ENCODE measurements around the gene OTOG.

Gene OTOG

GRCh38 chr11:17643506-17644405, 96.7 kb downstream of the OTOG start:
- Histone ChIP-seq H3K27me3 (ENCODE audit: control insufficient read depth, insufficient read depth, low read length) (no peaks in the 10 kb centered on the region), H3K9ac (ENCODE audit: low read depth, low read length) (no peak overlapping the region), H3K4me3 (ENCODE audit: low read depth, low read length) (no peak overlapping the region), H3K4me1 (ENCODE audit: control insufficient read depth, insufficient read depth, low read length) (peaks cover 2% of the 10 kb centered on the region), H3K9me3 (ENCODE audit: control insufficient read depth, insufficient read depth, low read length) (no peaks in the 10 kb centered on the region), H3K36me3 (ENCODE audit: control insufficient read depth, insufficient read depth, low read length) (no peaks in the 10 kb centered on the region)

- peaks cover 8% of the 10 kb centered on the region for H3K27me3 ChIP-seq (ENCODE audit: control insufficient read depth, insufficient read depth, low read length)
- H3K4me3 ChIP-seq (ENCODE audit: low read depth, low read length), result no peak overlapping the region
- no peaks in the 10 kb centered on the region for H3K36me3 ChIP-seq (ENCODE audit: control insufficient read depth, insufficient read depth, low read length)
- H3K9ac ChIP-seq (ENCODE audit: low read depth, low read length), result no peak overlapping the region
- peaks cover 3% of the 10 kb centered on the region for H3K4me1 ChIP-seq (ENCODE audit: control insufficient read depth, insufficient read depth, low read length)
- no peaks in the 10 kb centered on the region for H3K9me3 ChIP-seq (ENCODE audit: control insufficient read depth, insufficient read depth, low read length)
Observed at GRCh38 chr11:17645190-17645970, 98.3 kb downstream of the OTOG start.

GRCh38 chr11:17646451-17647145, 99.5 kb downstream of the OTOG start:
- H3K9ac ChIP-seq (ENCODE audit: low read depth, low read length), result no peak overlapping the region
- no peak overlapping the region for H3K4me3 ChIP-seq (ENCODE audit: low read depth, low read length)
- peaks cover 7% of the 10 kb centered on the region for H3K4me1 ChIP-seq (ENCODE audit: control insufficient read depth, insufficient read depth, low read length)
- H3K9me3 ChIP-seq (ENCODE audit: control insufficient read depth, insufficient read depth, low read length), result no peaks in the 10 kb centered on the region
- peaks cover 20% of the 10 kb centered on the region for H3K27me3 ChIP-seq (ENCODE audit: control insufficient read depth, insufficient read depth, low read length)
- no peaks in the 10 kb centered on the region for H3K36me3 ChIP-seq (ENCODE audit: control insufficient read depth, insufficient read depth, low read length)

- Histone ChIP-seq H3K27me3 (ENCODE audit: control insufficient read depth, insufficient read depth, low read length) (peaks cover 23% of the 10 kb centered on the region), H3K4me1 (ENCODE audit: control insufficient read depth, insufficient read depth, low read length) (peaks cover 7% of the 10 kb centered on the region), H3K4me3 (ENCODE audit: low read depth, low read length) (no peak overlapping the region), H3K9ac (ENCODE audit: low read depth, low read length) (no peak overlapping the region), H3K36me3 (ENCODE audit: control insufficient read depth, insufficient read depth, low read length) (no peaks in the 10 kb centered on the region), H3K9me3 (ENCODE audit: control insufficient read depth, insufficient read depth, low read length) (no peaks in the 10 kb centered on the region)
Observed at GRCh38 chr11:17648528-17648927, 101.5 kb downstream of the OTOG start.

- Histone ChIP-seq H3K9me3 (ENCODE audit: control insufficient read depth, insufficient read depth, low read length) (no peaks in the 10 kb centered on the region), H3K4me1 (ENCODE audit: control insufficient read depth, insufficient read depth, low read length) (peaks cover 7% of the 10 kb centered on the region), H3K4me3 (ENCODE audit: low read depth, low read length) (no peak overlapping the region), H3K36me3 (ENCODE audit: control insufficient read depth, insufficient read depth, low read length) (no peaks in the 10 kb centered on the region), H3K27me3 (ENCODE audit: control insufficient read depth, insufficient read depth, low read length) (peaks cover 23% of the 10 kb centered on the region), H3K9ac (ENCODE audit: low read depth, low read length) (no peak overlapping the region)
Observed at GRCh38 chr11:17649261-17649660, 102.2 kb downstream of the OTOG start.

- no peak overlapping the region for H3K4me3 ChIP-seq (ENCODE audit: low read depth, low read length)
- H3K27me3 ChIP-seq (ENCODE audit: control insufficient read depth, insufficient read depth, low read length), result peaks cover 23% of the 10 kb centered on the region
- no peaks in the 10 kb centered on the region for H3K9me3 ChIP-seq (ENCODE audit: control insufficient read depth, insufficient read depth, low read length)
- no peak overlapping the region for H3K9ac ChIP-seq (ENCODE audit: low read depth, low read length)
- H3K4me1 ChIP-seq (ENCODE audit: control insufficient read depth, insufficient read depth, low read length), result peaks cover 7% of the 10 kb centered on the region
- no peaks in the 10 kb centered on the region for H3K36me3 ChIP-seq (ENCODE audit: control insufficient read depth, insufficient read depth, low read length)
Observed at GRCh38 chr11:17649696-17650095, 102.6 kb downstream of the OTOG start.

- no peak overlapping the region for H3K9ac ChIP-seq (ENCODE audit: low read depth, low read length)
- H3K4me1 ChIP-seq (ENCODE audit: control insufficient read depth, insufficient read depth, low read length), result peaks cover 7% of the 10 kb centered on the region
- no peaks in the 10 kb centered on the region for H3K36me3 ChIP-seq (ENCODE audit: control insufficient read depth, insufficient read depth, low read length)
- H3K4me3 ChIP-seq (ENCODE audit: low read depth, low read length), result no peak overlapping the region
- no peaks in the 10 kb centered on the region for H3K9me3 ChIP-seq (ENCODE audit: control insufficient read depth, insufficient read depth, low read length)
- peaks cover 23% of the 10 kb centered on the region for H3K27me3 ChIP-seq (ENCODE audit: control insufficient read depth, insufficient read depth, low read length)
Observed at GRCh38 chr11:17650127-17650911, 103.3 kb downstream of the OTOG start.

GRCh38 chr11:17651061-17651460, 104.0 kb downstream of the OTOG start:
- peaks cover 7% of the 10 kb centered on the region for H3K4me1 ChIP-seq (ENCODE audit: control insufficient read depth, insufficient read depth, low read length)
- H3K9ac ChIP-seq (ENCODE audit: low read depth, low read length), result no peak overlapping the region
- H3K4me3 ChIP-seq (ENCODE audit: low read depth, low read length), result no peak overlapping the region
- H3K36me3 ChIP-seq (ENCODE audit: control insufficient read depth, insufficient read depth, low read length), result no peaks in the 10 kb centered on the region
- H3K9me3 ChIP-seq (ENCODE audit: control insufficient read depth, insufficient read depth, low read length), result no peaks in the 10 kb centered on the region
- H3K27me3 ChIP-seq (ENCODE audit: control insufficient read depth, insufficient read depth, low read length), result peaks cover 23% of the 10 kb centered on the region

- no peak overlapping the region for H3K4me3 ChIP-seq (ENCODE audit: low read depth, low read length)
- H3K36me3 ChIP-seq (ENCODE audit: control insufficient read depth, insufficient read depth, low read length), result no peaks in the 10 kb centered on the region
Observed at GRCh38 chr11:17651681-17652080, 104.6 kb downstream of the OTOG start.

GRCh38 chr11:17652556-17652955, 105.5 kb downstream of the OTOG start:
- Histone ChIP-seq H3K4me3 (ENCODE audit: low read depth, low read length) (no peak overlapping the region), H3K9ac (ENCODE audit: low read depth, low read length) (no peak overlapping the region), H3K27me3 (ENCODE audit: control insufficient read depth, insufficient read depth, low read length) (peaks cover 23% of the 10 kb centered on the region), H3K4me1 (ENCODE audit: control insufficient read depth, insufficient read depth, low read length) (peaks cover 5% of the 10 kb centered on the region), H3K9me3 (ENCODE audit: control insufficient read depth, insufficient read depth, low read length) (no peaks in the 10 kb centered on the region), H3K36me3 (ENCODE audit: control insufficient read depth, insufficient read depth, low read length) (no peaks in the 10 kb centered on the region)

More at GRCh38 chr11:17651681-17652080, 104.6 kb downstream of the OTOG start:
- peaks cover 23% of the 10 kb centered on the region for H3K27me3 ChIP-seq (ENCODE audit: control insufficient read depth, insufficient read depth, low read length)
- peaks cover 6% of the 10 kb centered on the region for H3K4me1 ChIP-seq (ENCODE audit: control insufficient read depth, insufficient read depth, low read length)
- H3K9ac ChIP-seq (ENCODE audit: low read depth, low read length), result no peak overlapping the region
- no peaks in the 10 kb centered on the region for H3K9me3 ChIP-seq (ENCODE audit: control insufficient read depth, insufficient read depth, low read length)

GRCh38 chr11:17653611-17654010, 106.6 kb downstream of the OTOG start:
- H3K4me1 ChIP-seq (ENCODE audit: control insufficient read depth, insufficient read depth, low read length), result peaks cover 5% of the 10 kb centered on the region
- no peak overlapping the region for H3K4me3 ChIP-seq (ENCODE audit: low read depth, low read length)
- no peaks in the 10 kb centered on the region for H3K36me3 ChIP-seq (ENCODE audit: control insufficient read depth, insufficient read depth, low read length)
- H3K9me3 ChIP-seq (ENCODE audit: control insufficient read depth, insufficient read depth, low read length), result no peaks in the 10 kb centered on the region
- peaks cover 23% of the 10 kb centered on the region for H3K27me3 ChIP-seq (ENCODE audit: control insufficient read depth, insufficient read depth, low read length)
- H3K9ac ChIP-seq (ENCODE audit: low read depth, low read length), result no peak overlapping the region

Measured in iPS-15b (cell line).